ENCODE data around the gene VPS11.
A peak's percentile ranks its signal among the peaks of the same experiment; 100 is the strongest.

The VPS11 gene

DNA sequence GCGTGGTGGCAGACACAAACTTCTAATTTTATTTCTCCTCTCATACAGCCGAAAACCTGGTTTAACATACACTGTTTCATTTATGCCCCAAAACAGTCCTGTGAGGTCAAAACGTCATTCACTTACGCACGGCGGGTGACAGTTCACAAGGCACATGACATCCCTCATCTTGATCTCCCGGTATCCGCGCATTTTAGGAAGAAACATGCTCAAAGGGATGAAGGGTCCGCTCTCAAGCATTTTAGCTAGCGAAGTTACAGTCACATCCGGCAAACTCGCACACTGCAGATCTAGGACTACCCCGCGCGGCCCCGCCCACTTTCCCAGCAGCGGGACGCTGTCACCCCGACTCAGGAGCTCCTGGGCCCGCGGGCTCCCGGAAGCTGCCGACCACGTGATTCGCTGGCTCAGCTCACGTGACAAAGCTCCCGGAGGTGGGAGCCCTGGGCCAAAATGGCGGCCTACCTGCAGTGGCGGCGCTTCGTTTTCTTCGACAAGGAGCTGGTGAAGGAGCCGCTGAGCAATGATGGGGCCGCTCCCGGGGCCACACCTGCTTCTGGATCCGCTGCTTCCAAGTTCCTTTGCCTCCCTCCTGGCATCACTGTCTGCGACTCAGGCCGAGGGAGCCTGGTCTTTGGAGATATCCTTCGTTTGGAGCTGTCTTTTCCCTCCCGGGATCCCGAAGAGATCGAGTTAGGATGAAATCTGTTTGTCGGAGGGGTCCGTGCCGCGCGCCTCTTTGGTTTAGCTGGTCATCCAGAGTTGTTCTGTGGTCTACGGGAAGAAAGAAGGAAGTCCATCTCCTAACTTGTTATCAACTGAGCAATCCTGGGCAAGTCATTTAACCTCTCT is at the start of gene VPS11:
Gene VPS11, plus strand, starts transcription at position 448 of the 852 bp plus-strand sequence. Its CDS starts 6 bp downstream, at position 454.
- TF ChIP-seq, protein P1, sequence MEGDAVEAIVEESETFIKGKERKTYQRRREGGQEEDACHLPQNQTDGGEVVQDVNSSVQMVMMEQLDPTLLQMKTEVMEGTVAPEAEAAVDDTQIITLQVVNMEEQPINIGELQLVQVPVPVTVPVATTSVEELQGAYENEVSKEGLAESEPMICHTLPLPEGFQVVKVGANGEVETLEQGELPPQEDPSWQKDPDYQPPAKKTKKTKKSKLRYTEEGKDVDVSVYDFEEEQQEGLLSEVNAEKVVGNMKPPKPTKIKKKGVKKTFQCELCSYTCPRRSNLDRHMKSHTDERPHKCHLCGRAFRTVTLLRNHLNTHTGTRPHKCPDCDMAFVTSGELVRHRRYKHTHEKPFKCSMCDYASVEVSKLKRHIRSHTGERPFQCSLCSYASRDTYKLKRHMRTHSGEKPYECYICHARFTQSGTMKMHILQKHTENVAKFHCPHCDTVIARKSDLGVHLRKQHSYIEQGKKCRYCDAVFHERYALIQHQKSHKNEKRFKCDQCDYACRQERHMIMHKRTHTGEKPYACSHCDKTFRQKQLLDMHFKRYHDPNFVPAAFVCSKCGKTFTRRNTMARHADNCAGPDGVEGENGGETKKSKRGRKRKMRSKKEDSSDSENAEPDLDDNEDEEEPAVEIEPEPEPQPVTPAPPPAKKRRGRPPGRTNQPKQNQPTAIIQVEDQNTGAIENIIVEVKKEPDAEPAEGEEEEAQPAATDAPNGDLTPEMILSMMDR (conservative IDR thresholded peaks at IDR 0.05; ENCODE audit: low read depth, low read length): no peak
- H3K4me3 ChIP-seq (ENCODE audit: low read depth, low read length): peak within 1 kb of the TSS; percentile 99
- DNase-seq (ENCODE audit: low read depth): peak; percentile 97

DNA sequence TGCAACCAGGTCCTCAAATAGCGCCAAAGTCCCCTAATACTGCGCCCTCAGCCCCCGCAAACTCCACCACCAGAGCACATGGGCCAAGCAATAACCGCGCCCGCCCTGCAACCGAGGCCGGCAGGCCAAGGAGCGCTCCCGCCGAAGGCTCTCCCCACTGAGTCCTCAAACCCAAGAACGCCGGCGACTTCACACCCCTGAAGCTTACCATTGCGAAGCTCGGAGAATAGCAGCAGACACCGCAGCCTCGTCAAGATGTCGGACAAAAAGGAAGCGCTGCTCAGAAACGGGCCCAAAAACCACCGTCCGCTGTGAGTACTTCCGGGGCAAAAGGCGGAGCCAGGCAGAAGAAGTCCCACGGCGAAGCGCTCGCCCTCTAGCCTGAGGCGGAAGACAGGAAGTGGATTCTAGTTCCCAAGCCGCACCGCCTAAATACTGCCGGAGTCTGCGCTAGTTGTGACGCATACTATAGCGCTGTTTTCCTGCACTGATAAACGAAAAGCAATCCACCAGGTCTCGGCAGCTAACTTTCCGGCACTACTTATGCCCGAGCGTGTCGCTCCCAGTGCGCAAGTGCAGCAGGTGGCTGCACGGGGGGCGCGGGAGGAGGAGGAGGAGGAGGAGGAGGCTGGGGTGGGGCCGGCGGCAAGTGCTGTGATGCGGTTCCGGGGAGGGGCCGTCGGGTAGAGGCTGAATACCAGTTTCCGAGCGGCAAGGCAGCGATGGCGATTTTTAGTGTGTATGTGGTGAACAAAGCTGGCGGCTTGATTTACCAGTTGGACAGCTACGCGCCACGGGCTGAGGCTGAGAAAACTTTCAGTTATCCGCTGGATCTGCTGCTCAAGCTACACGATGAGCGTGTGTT is 49.3 kb upstream of the VPS11 start, which contains the start of the genes RPS25 and TRAPPC4:
Gene RPS25, minus strand, starts transcription at position 270 of the 865 bp plus-strand sequence. Its CDS starts 59 bp downstream, at position 211.
Gene TRAPPC4, plus strand, starts transcription at position 693 of the 865 bp plus-strand sequence. Its CDS starts 30 bp downstream, at position 723.
- TF ChIP-seq, protein P1 (conservative IDR thresholded peaks at IDR 0.05; ENCODE audit: low read depth, low read length): peak; percentile 14
- H3K4me3 ChIP-seq (ENCODE audit: low read depth, low read length): peak within 1 kb of the TSS; percentile 68
- peak; percentile 97 for DNase-seq (ENCODE audit: low read depth)

DNA sequence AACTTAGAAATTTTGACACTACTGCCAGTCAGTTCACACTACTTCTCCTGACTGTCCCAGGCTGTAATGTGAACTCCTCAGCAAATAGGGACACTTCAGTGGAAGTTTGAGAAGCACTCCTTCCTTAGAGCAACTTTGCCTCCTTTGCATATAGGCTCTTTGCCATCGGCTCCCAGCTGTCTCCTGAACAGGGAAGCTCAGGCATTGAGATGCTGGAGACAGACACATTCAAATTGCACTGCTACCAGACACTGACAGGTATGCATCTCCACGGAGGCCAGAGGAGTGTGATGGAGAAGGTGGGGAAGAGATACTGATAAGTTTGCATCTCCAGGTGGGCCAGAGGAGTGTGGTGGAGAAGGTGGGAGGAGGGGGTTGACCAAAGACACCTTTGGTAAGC is 47.6 kb upstream of the VPS11 start:
- peak overlapping the region; percentile 68 for H3K4me3 ChIP-seq (ENCODE audit: low read depth, low read length)
- TF ChIP-seq, protein P1 (conservative IDR thresholded peaks at IDR 0.05; ENCODE audit: low read depth, low read length): no peak
- DNase-seq (ENCODE audit: low read depth): no peak

DNA sequence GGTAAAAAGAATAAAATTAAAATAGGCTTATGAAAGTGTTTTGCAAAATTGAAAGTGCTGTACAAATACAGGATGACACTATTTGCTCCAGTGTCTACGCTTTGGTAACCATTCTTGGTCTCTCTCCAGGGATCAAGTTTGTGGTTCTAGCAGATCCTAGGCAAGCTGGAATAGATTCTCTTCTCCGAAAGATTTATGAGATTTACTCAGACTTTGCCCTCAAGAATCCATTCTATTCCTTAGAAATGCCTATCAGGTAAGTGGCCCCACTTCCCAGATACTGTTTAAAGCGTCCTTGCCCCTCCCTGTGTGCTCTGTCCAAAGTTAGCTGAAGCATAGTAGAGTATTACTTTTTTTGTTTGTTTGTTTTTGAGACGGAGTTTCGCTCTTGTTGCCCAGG is 46.0 kb upstream of the VPS11 start:
- DNase-seq (ENCODE audit: low read depth): no peak
- H3K4me3 ChIP-seq (ENCODE audit: low read depth, low read length): no peak overlapping the region
- TF ChIP-seq, protein P1 (conservative IDR thresholded peaks at IDR 0.05; ENCODE audit: low read depth, low read length): no peak

DNA sequence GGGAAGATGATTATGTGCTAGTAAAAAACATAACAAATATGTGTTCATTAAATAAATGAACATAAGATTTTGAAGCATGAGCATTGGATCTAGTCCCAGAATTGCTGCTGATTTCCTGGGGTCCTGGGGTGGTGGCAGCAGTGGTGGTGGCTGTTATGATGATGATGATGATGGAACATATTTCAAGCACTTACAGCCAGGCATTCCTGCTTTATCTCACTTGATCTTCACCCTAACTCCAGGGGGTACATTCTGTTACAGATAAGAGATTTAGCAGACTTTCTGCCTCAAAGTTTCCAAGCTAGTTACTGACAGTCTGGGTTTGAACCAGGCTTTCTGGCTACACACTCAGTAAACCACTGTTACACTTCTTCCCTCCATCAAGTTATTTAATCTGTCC is 43.9 kb upstream of the VPS11 start:
- DNase-seq (ENCODE audit: low read depth): peak; percentile 86
- H3K4me3 ChIP-seq (ENCODE audit: low read depth, low read length): no peak overlapping the region
- TF ChIP-seq, protein P1 (conservative IDR thresholded peaks at IDR 0.05; ENCODE audit: low read depth, low read length): no peak

DNA sequence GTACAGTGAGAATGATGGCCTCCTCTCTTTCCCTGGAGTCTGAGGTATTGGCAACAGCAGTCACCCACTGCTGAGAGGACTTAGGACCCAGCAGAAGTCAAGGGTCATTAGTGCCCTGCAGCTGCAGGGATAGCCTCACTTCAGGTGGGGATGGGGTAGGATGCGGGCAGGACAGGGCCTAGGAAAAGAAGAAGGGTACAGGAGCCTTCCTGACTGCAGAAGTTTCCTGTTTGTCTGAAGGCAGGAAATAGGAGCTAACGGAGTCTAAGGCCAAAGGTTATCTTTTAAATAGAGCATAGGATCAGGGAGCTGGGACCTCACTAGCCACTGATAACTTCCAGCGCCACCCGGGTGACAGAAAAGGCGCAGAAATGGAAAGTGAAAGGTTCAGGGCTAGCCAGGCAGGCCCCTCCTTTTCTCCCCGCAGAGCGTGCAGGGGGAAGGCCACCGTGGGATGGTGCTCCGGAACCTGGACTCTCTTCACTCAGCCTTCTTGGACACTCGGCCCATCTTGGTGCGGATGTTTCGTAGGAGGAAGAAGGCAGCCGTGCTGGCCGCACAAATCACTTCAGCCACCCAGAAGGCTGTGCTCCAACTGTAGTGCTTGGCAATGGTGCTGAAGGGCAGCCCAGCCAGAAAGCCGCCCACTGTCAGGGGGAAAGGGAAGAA is 43.1 kb upstream of the VPS11 start:
- H3K4me3 ChIP-seq (ENCODE audit: low read depth, low read length): no peak overlapping the region
- TF ChIP-seq, protein P1 (conservative IDR thresholded peaks at IDR 0.05; ENCODE audit: low read depth, low read length): no peak
- no peak for DNase-seq (ENCODE audit: low read depth)
